OCI-LY1 (cell line): ENCODE measurements around the gene RAD23A.

Experiments
- EZH2 ChIP-seq: fragments of 200-600 bp; sonication (generic), shearing (Covaris generic); IDR thresholded peaks from 2 replicates; pipeline ENCODE4 v1.8.0; 2017; ENCODE audit warnings: borderline replicate concordance, mixed run types, mild to moderate bottlenecking, antibody characterized with exemption, low read length, moderate library complexity, mixed read lengths
- TF ChIP-seq, protein P1 (sequence below): fragments of 200-600 bp; sonication (generic), shearing (Covaris generic); IDR thresholded peaks from 2 replicates; pipeline ENCODE4 v1.5.1; 2017; ENCODE audit warnings: mild to moderate bottlenecking, antibody characterized with exemption, low read length, moderate library complexity, mixed read lengths

- TF ChIP-seq, protein P1, sequence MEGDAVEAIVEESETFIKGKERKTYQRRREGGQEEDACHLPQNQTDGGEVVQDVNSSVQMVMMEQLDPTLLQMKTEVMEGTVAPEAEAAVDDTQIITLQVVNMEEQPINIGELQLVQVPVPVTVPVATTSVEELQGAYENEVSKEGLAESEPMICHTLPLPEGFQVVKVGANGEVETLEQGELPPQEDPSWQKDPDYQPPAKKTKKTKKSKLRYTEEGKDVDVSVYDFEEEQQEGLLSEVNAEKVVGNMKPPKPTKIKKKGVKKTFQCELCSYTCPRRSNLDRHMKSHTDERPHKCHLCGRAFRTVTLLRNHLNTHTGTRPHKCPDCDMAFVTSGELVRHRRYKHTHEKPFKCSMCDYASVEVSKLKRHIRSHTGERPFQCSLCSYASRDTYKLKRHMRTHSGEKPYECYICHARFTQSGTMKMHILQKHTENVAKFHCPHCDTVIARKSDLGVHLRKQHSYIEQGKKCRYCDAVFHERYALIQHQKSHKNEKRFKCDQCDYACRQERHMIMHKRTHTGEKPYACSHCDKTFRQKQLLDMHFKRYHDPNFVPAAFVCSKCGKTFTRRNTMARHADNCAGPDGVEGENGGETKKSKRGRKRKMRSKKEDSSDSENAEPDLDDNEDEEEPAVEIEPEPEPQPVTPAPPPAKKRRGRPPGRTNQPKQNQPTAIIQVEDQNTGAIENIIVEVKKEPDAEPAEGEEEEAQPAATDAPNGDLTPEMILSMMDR, result no peak
- no peak for TF ChIP-seq EZH2
These were observed 23.8 kb downstream of the RAD23A start, which contains the start of gene DAND5 for GRCh38 chr19:12969292-12969988.
